Hepatocyte (in vitro differentiated cells): ENCODE data around the gene HEATR5B.

Experiments
- EZH2 ChIP-seq: fragments of 200-600 bp; sonication (generic); IDR thresholded peaks from 2 replicates; pipeline ENCODE4 v1.6.1; 2016; ENCODE audit warnings: antibody characterized with exemption, mild to moderate bottlenecking, borderline replicate concordance
- EZH2phosphoT487 ChIP-seq: fragments of 200-600 bp; sonication (generic); IDR thresholded peaks from one replicate; pipeline ENCODE4 v1.6.1; 2018; ENCODE audit warnings: antibody characterized with exemption, mild to moderate bottlenecking, low read depth, moderate library complexity; ENCODE audit not compliant: unreplicated experiment, severe bottlenecking
- TF ChIP-seq, protein P1 (sequence below): fragments of 200-600 bp; sonication (generic); IDR thresholded peaks from 2 replicates; pipeline ENCODE4 v1.5.1; 2016; ENCODE audit warnings: antibody characterized with exemption, mild to moderate bottlenecking; ENCODE audit not compliant: poor library complexity

DNA sequence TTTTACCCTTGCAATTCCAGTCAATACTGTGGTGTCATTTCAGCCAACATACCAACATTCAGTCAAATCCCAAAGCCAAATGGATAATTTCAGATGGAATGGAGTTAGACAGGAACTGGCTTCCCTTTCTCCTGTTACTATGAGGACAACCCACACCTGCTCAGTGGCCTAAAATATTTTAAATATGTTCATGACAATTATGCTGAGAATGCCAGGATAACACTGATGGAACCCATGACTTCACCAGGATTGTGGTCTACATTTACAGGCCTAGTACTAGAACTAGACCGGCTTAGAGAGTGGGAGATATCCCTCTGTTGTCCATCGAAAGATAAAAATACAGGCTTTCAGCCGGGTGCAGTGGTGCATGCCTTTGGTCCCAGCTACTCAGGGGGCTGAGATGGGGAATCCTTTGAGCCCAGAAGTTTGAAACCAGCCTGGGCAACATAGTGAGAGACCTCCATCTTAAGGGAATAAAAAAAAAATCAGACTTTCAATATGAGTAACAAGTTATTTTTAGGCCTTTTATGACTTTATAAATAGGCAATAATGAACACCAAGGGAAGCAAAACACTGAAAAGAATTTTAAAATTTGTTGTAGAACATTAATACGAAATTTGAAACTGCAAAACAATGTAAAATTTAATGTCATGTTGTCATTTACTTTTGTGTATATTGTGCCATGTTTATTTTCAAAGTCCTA is 14.4 kb upstream of the HEATR5B start:
- TF ChIP-seq, protein P1, sequence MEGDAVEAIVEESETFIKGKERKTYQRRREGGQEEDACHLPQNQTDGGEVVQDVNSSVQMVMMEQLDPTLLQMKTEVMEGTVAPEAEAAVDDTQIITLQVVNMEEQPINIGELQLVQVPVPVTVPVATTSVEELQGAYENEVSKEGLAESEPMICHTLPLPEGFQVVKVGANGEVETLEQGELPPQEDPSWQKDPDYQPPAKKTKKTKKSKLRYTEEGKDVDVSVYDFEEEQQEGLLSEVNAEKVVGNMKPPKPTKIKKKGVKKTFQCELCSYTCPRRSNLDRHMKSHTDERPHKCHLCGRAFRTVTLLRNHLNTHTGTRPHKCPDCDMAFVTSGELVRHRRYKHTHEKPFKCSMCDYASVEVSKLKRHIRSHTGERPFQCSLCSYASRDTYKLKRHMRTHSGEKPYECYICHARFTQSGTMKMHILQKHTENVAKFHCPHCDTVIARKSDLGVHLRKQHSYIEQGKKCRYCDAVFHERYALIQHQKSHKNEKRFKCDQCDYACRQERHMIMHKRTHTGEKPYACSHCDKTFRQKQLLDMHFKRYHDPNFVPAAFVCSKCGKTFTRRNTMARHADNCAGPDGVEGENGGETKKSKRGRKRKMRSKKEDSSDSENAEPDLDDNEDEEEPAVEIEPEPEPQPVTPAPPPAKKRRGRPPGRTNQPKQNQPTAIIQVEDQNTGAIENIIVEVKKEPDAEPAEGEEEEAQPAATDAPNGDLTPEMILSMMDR = no peak
- TF ChIP-seq EZH2 (no peak), EZH2phosphoT487 (no peak)
